GM06990 (cell line): ENCODE data around the gene ZBTB7C.

ENCODE experiments used
- DNase-seq: peaks from one replicate; pipeline ENCODE4 v3.0.0-alpha.2; 2011; ENCODE audit not compliant: insufficient read length; ENCODE audit errors: extremely low read depth
- H3K27me3 ChIP-seq: replicated peaks from 2 replicates; pipeline ENCODE4 v1.6.0; 2011; ENCODE audit warnings: low read length; ENCODE audit not compliant: control insufficient read depth, insufficient read depth
- H3K36me3 ChIP-seq: 2 replicates; pipeline ENCODE4 v1.5.1; 2011; ENCODE audit warnings: low read length; ENCODE audit not compliant: control insufficient read depth, insufficient read depth
- H3K4me3 ChIP-seq: replicated peaks from 2 replicates; pipeline ENCODE4 v1.5.1; 2011; ENCODE audit warnings: low read depth, mild to moderate bottlenecking, control low read depth, low read length
- TF ChIP-seq, protein P1 (sequence below): IDR thresholded peaks from 2 replicates; pipeline ENCODE4 v1.5.1; 2011; ENCODE audit warnings: low read length, control low read depth, mild to moderate bottlenecking, inconsistent platforms; ENCODE audit not compliant: insufficient read depth, poor library complexity, severe bottlenecking

ZBTB7C gene

DNA sequence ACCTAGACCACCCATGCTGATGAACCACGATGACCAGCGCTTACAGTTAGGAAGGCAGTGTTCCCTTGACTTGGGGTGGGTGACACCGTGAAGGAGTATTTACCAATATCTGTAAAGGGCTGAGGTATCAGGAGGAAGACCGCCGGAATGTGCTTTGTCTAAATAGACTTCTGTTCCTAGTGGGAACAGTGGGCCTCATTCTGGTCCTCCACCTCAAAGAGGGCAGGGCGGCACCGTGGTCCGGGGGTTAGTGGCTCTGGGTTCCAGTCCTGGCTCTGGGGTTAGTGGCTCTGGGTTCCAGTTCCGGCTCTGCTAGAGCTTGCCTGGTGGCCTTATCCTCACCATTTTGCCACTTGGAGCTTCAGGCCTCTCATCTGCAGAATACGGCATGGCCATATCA, 387.2 kb downstream of the ZBTB7C start:
- H3K4me3 ChIP-seq: no peak overlapping the region
- TF ChIP-seq, protein P1, sequence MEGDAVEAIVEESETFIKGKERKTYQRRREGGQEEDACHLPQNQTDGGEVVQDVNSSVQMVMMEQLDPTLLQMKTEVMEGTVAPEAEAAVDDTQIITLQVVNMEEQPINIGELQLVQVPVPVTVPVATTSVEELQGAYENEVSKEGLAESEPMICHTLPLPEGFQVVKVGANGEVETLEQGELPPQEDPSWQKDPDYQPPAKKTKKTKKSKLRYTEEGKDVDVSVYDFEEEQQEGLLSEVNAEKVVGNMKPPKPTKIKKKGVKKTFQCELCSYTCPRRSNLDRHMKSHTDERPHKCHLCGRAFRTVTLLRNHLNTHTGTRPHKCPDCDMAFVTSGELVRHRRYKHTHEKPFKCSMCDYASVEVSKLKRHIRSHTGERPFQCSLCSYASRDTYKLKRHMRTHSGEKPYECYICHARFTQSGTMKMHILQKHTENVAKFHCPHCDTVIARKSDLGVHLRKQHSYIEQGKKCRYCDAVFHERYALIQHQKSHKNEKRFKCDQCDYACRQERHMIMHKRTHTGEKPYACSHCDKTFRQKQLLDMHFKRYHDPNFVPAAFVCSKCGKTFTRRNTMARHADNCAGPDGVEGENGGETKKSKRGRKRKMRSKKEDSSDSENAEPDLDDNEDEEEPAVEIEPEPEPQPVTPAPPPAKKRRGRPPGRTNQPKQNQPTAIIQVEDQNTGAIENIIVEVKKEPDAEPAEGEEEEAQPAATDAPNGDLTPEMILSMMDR: no peak
- no peak for DNase-seq
- H3K36me3 ChIP-seq: no peaks in the 10 kb centered on the region
- no peaks in the 10 kb centered on the region; the same call in none of the 2 replicates for H3K27me3 ChIP-seq

DNA sequence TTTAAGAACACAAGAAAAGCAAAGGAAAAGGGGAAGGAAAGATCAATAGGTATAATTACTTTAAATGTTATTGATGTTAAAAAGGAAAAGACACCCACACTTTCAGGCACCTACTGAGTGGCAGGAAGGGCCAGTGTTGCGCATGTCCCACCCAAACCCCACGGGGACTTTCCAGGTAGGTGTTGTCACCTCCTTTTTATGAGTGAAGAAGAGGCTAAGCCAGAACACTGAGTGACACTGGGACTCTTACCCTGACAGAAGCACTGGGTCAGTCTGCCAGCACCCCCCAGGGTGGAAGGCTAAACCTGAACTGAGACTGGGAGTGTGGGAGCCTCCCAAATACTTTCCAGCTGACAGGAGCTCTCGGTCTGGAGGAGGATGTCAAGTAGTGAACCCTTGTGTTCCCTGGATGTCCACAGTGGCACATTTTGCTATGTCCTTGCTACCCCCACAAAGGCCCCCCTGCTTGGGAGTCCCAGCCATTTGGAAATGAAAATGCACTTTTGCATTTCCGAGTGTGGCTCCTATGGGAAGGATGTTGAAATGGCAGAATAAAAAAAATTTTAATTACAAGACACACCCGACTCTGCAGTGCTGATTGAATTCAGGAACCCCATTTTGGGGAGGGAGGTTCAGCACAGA, 387.8 kb downstream of the ZBTB7C start:
- DNase-seq: no peak
- TF ChIP-seq, protein P1: no peak
- Histone ChIP-seq H3K36me3 (no peaks in the 10 kb centered on the region), H3K4me3 (no peak overlapping the region), H3K27me3 (no peaks in the 10 kb centered on the region; the same call in none of the 2 replicates)

DNA sequence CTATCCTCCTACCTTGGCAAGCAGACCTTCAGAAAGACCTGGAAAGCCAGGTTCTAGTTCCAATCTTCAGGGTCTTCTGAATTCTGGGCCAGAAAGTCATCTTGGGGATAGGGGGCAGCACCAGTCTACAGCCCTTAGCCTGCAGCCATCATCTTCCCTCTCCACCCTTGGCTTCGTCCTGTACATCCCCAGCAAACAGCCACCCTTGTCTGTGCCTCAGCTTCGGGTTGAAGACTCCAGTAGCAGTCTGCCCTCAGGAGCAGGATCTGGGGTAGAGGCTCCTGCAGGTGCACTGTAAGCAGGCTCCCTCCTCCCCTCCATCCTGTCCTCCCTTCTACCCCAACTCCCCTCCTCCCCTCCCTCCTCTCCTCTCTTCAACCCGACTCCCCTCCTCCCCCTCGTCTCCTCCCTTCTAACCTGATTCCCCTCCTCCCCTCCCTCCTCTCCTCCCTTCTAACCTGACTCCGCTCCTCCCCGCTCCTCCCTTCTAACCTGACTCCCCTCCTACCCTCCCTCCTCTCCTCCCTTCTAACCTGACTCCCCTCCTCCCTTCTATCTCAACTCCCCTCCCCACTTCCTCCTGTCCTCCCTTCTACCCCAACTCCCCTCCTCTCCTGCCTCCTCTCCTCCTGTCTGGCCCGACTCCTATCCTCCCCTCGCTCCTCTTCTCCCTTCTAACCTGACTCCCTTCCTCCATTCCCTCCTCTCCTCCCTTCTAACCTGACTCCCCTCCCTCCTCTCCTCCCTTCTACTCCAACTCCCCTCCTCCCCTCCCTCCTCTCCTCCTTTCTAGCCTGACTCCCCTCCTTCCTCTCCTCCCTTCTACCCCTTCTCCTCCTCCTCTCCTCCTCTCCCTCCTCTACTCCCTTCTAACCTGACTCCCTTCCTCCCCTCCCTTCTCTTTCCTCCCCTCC, 388.6 kb downstream of the ZBTB7C start:
- Histone ChIP-seq H3K27me3 (no peaks in the 10 kb centered on the region; the same call in none of the 2 replicates), H3K4me3 (no peak overlapping the region), H3K36me3 (no peaks in the 10 kb centered on the region)
- TF ChIP-seq, protein P1: no peak
- no peak for DNase-seq

DNA sequence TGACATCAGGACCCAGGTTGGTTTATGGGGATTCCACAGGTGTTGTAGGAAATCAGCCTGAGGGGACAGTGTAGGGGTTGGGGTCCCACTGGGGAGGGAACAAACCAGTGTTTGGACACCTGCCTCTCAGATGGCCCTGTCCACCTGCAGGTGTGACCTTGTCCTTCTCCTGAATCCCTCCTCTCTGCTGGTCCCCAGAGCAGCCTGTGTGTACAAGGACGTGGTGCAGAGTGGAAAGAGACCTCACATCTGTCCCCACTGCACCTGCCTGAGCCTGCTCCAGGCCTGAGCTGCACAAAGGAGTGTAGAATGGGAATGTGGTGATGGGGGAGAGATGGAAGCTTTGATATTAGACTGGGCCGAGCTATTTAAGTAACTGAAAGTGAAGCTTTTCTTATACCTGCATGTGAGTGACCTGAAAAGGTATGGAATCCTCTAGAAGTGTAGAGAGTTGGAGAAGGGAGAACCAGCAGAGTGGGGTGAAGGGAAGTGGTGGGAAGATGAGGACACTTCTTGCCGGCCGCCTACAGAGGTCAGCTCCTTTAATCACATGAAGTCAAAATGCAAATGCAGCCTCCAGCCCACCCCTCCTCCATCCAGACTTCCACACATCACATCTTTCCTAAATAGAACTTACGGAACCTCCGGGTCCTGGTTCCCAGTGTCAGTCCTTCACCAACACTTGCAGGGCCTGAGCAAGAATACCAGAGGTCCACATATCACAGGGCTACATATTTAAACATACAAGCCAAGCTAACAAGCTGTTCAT, 389.4 kb downstream of the ZBTB7C start:
- no peak for DNase-seq
- TF ChIP-seq, protein P1: no peak
- Histone ChIP-seq H3K27me3 (no peaks in the 10 kb centered on the region; the same call in none of the 2 replicates), H3K4me3 (no peak overlapping the region), H3K36me3 (no peaks in the 10 kb centered on the region)

DNA sequence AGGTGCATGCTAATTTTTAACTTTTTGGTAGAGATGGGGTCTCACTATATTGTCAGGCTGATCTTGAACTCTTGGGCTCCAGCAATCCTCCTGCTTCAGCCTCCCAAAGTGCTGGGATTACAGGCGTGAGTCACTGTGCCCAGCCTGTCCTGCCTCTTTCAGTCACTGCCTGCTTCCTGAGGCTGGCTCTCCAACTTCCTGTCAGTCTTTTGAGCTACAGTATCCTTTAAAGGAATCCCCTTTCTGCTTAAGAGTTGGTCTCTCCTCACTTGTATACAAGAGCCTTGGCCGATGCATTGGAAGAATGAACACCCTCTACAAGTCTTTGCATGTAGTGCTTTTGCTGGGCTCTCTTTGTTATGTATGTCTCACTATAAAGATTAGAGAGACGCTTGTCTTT, 390.3 kb downstream of the ZBTB7C start:
- TF ChIP-seq, protein P1: no peak
- Histone ChIP-seq H3K36me3 (no peaks in the 10 kb centered on the region), H3K27me3 (no peaks in the 10 kb centered on the region; the same call in none of the 2 replicates), H3K4me3 (no peak overlapping the region)
- no peak for DNase-seq
